Endothelial cell of umbilical vein (primary cell): ENCODE measurements around the gene TPR. TPM values are rescaled to one million over a fixed set of nuclear protein-coding genes. Genes with fewer than 3 reads are reported as not detected.

ENCODE experiments used
- BruUV-seq: library from RNA; stranded (reverse); fragments of 400-500 nt; replicated peaks from 2 replicates; lab custom pipeline; 2021; lab: Mats Ljungman, UMichigan
- CTCF ChIA-PET: fragments of 300-600, 350-600 bp; sonication (Branson Sonifier 250); formaldehyde crosslinking; loops from one replicate; lab custom pipeline; 2021; ENCODE audit warnings: antibody characterized with exemption, inconsistent platforms; lab: Charles Lee
- POLR2A ChIA-PET: fragments of 300-600, 350-600 bp; sonication (Branson Sonifier 250); formaldehyde crosslinking; loops from one replicate; lab custom pipeline; 2021; ENCODE audit warnings: antibody characterized with exemption, inconsistent platforms; lab: Charles Lee
- DNase-seq: peaks from one replicate; pipeline ENCODE4 v3.0.0-alpha.2; 2011; ENCODE audit warnings: low read depth, low spot score
- FAIRE-seq: peaks from 2 replicates; lab custom pipeline; 2011; peaks lifted over from hg19 to GRCh38; lab: Jason Lieb, UNC
- H2AFZ ChIP-seq: 2 replicates; pipeline ENCODE4 v1.6.0; 2012; ENCODE audit warnings: low read depth, low read length, control low read depth, inconsistent platforms
- H3K27ac ChIP-seq: 2 replicates; pipeline ENCODE4 v1.5.1; 2011; ENCODE audit warnings: low read depth, mild to moderate bottlenecking, control low read depth, low read length, moderate library complexity; ENCODE audit not compliant: insufficient read depth
- H3K27me3 ChIP-seq, 2 experiments: 2 replicates each; pipeline versions ENCODE4 v1.6.0 to v1.6.1; 2011; ENCODE audit warnings: low read length in 2 of 2, mixed read lengths in 1 of 2; ENCODE audit not compliant: control insufficient read depth in 2 of 2, insufficient read depth in 2 of 2
- H3K36me3 ChIP-seq, 2 experiments: 2 replicates in 1 of 2; 3 replicates in 1 of 2; pipeline ENCODE4 v1.5.1; 2011; ENCODE audit warnings: low read length in 2 of 2, mild to moderate bottlenecking in 1 of 2, moderate library complexity in 1 of 2; ENCODE audit not compliant: control insufficient read depth in 2 of 2, insufficient read depth in 2 of 2; ENCODE audit errors: extremely low read depth in 1 of 2
- H3K4me1 ChIP-seq: 3 replicates; pipeline ENCODE4 v1.5.1; 2011; ENCODE audit warnings: mild to moderate bottlenecking, low read length; ENCODE audit not compliant: control insufficient read depth, insufficient read depth; ENCODE audit errors: extremely low read depth
- H3K4me2 ChIP-seq: 2 replicates; pipeline ENCODE4 v1.6.1; 2011; ENCODE audit warnings: low read length, control low read depth, mixed read lengths; ENCODE audit not compliant: insufficient read depth
- H3K4me3 ChIP-seq, 3 experiments: fragments of 200-600 bp in 1 of 3; sonication (generic), shearing (Covaris generic) in 1 of 3; replicated peaks in 1 of 3; 2 replicates each; pipeline ENCODE4 v1.5.1; 2011 to 2016; ENCODE audit warnings: control low read depth in 3 of 3, low read length in 3 of 3, mild to moderate bottlenecking in 2 of 3, inconsistent platforms in 1 of 3, low read depth in 1 of 3, moderate library complexity in 1 of 3; ENCODE audit not compliant: insufficient read depth in 1 of 3
- H3K79me2 ChIP-seq: 2 replicates; pipeline ENCODE4 v1.6.0; 2012; ENCODE audit warnings: low read length, inconsistent platforms; ENCODE audit not compliant: control insufficient read depth, insufficient read depth
- H3K9ac ChIP-seq: replicated peaks from 2 replicates; pipeline ENCODE3; 2011; ENCODE audit warnings: low read length, control low read depth; ENCODE audit not compliant: insufficient read depth; ENCODE audit errors: extremely low read depth
- H3K9me1 ChIP-seq: replicated peaks from 3 replicates; pipeline ENCODE4 v1.6.0; 2011; ENCODE audit warnings: mild to moderate bottlenecking, low read length; ENCODE audit not compliant: control insufficient read depth, insufficient read depth; ENCODE audit errors: extremely low read depth
- H3K9me3 ChIP-seq: replicated peaks from 2 replicates; pipeline ENCODE4 v1.5.1; 2012; ENCODE audit warnings: low read length, inconsistent platforms; ENCODE audit not compliant: control insufficient read depth, insufficient read depth
- H4K20me1 ChIP-seq: replicated peaks from 2 replicates; pipeline ENCODE3; 2011; ENCODE audit warnings: mild to moderate bottlenecking, low read length; ENCODE audit not compliant: control insufficient read depth, insufficient read depth; ENCODE audit errors: extremely low read depth
- EZH2 ChIP-seq: IDR thresholded peaks from 2 replicates; pipeline ENCODE4 v1.6.1; 2012; ENCODE audit warnings: borderline replicate concordance, low read depth, mild to moderate bottlenecking, moderate library complexity, low read length, inconsistent platforms; ENCODE audit not compliant: severe bottlenecking
- FOS ChIP-seq: IDR thresholded peaks from 2 replicates; pipeline ENCODE4 v1.6.1; 2011; ENCODE audit warnings: mild to moderate bottlenecking, low read length, moderate library complexity, borderline replicate concordance; ENCODE audit not compliant: insufficient read depth
- GATA2 ChIP-seq: IDR thresholded peaks from 2 replicates; pipeline ENCODE4 v1.7.0; 2011; ENCODE audit warnings: low read depth, mild to moderate bottlenecking, moderate library complexity, mixed read lengths, low read length; ENCODE audit not compliant: insufficient read length, insufficient read depth
- JUN ChIP-seq: IDR thresholded peaks from 2 replicates; pipeline ENCODE4 v1.6.1; 2011; ENCODE audit warnings: borderline replicate concordance, low read depth; ENCODE audit not compliant: insufficient read length, insufficient read depth
- MYC ChIP-seq: IDR thresholded peaks from one replicate; pipeline ENCODE4 v1.6.1; 2011; ENCODE audit warnings: mild to moderate bottlenecking, low read depth, low read length
- POLR2A ChIP-seq: IDR thresholded peaks from 2 replicates; pipeline ENCODE4 v1.6.1; 2012; ENCODE audit warnings: low read depth, mild to moderate bottlenecking, control low read depth, low read length
- POLR2AphosphoS5 ChIP-seq: IDR thresholded peaks from 2 replicates; pipeline ENCODE4 v1.6.1; 2012; ENCODE audit warnings: low read depth, mild to moderate bottlenecking, control low read depth, low read length, moderate library complexity; ENCODE audit not compliant: insufficient read depth
- dilution Hi-C: fragments of 300-500 bp; cut with MboI; formaldehyde crosslinking; loops from one replicate; pipeline ENCODE4 v1.15.0; 2019; ENCODE audit warnings: low sequenced_read_pairs; ENCODE audit not compliant: extremely low pct_ligation_motif_present
- intact Hi-C: fragments of 100-400 bp; cut with micrococcal nuclease; formaldehyde crosslinking; loops from one replicate; pipeline ENCODE4 v1.10.0; 2022
- polyA plus RNA-seq, 4 experiments: library from polyadenylated mRNA; depleted of rRNA in 3 of 4; stranded (reverse) in 3 of 4; unstranded in 1 of 4; fragments of >200 nt; gene quantifications; 2 replicates each; pipeline versions ENCODE4 v1.2.1 to v1.2.3, GENCODE V29; 2011 to 2012; ENCODE audit warnings: missing spikeins in 1 of 4
- total RNA-seq: library from RNA; stranded (reverse); gene quantifications from 2 replicates; pipeline ENCODE4 v1.2.3, GENCODE V29; 2021
- TF ChIP-seq, protein P1 (sequence below): IDR thresholded peaks from 2 replicates; pipeline ENCODE4 v1.6.1; 2011; ENCODE audit not compliant: insufficient read depth, insufficient read length
- TF ChIP-seq, protein P2 (sequence below), 2 donors: IDR thresholded peaks; 1 replicate in 1 of 2; 2 replicates in 1 of 2; pipeline ENCODE4 v1.5.1; 2011; ENCODE audit warnings: low read length in 2 of 2, mild to moderate bottlenecking in 2 of 2, moderate library complexity in 2 of 2, control low read depth in 1 of 2, inconsistent platforms in 1 of 2, low read depth in 1 of 2; ENCODE audit not compliant: insufficient read depth in 1 of 2; ENCODE audit errors: extremely low read depth in 1 of 2

Gene TPR
- total and polyA plus RNA-seq, 2 donors (not counting 3 experiments of a cell fraction or from before 2014, with no cell fraction given): 49.4 to 118 TPM

DNA sequence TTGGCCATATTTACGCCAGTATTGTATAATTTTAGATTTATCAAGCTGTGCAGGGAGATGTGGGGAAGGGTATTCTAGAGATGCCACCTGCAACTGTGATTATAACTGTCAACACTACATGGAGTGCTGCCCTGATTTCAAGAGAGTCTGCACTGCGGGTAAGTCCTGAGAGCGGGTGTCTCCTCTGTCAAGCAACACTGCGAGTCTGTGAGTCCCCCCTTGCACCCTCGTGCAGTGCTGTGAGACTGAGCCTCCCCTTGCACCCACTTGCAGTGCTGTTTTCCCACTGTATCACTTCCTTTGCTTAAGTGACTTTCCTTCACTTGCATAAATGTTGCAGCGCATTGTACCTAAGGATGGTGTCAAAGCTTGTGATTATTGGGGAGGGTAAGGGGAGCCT, 75.0 kb downstream of the TPR start:
- H3K36me3 ChIP-seq: no peaks in the 10 kb centered on the region
- DNase-seq (no peak), FAIRE-seq (no peak)
- H4K20me1 ChIP-seq: no peaks in the 10 kb centered on the region
- H3K4me3 ChIP-seq: no peak overlapping the region
- dilution Hi-C loops: no loop called here
- H3K9me1 ChIP-seq: no peaks in the 10 kb centered on the region
- no peaks in the 10 kb centered on the region for H3K4me1 ChIP-seq
- intact Hi-C loops: loop anchor here (10.0 kb wide), 1 partner anchor 485 kb away; no protein-coding TSS in a partner anchor
- no peaks in the 10 kb centered on the region for H3K79me2 ChIP-seq
- H3K9me3 ChIP-seq: no peaks in the 10 kb centered on the region
- TF ChIP-seq, protein P1, sequence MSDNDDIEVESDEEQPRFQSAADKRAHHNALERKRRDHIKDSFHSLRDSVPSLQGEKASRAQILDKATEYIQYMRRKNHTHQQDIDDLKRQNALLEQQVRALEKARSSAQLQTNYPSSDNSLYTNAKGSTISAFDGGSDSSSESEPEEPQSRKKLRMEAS: no peak
- TF ChIP-seq POLR2AphosphoS5: no peak
- TF ChIP-seq, protein P2, sequence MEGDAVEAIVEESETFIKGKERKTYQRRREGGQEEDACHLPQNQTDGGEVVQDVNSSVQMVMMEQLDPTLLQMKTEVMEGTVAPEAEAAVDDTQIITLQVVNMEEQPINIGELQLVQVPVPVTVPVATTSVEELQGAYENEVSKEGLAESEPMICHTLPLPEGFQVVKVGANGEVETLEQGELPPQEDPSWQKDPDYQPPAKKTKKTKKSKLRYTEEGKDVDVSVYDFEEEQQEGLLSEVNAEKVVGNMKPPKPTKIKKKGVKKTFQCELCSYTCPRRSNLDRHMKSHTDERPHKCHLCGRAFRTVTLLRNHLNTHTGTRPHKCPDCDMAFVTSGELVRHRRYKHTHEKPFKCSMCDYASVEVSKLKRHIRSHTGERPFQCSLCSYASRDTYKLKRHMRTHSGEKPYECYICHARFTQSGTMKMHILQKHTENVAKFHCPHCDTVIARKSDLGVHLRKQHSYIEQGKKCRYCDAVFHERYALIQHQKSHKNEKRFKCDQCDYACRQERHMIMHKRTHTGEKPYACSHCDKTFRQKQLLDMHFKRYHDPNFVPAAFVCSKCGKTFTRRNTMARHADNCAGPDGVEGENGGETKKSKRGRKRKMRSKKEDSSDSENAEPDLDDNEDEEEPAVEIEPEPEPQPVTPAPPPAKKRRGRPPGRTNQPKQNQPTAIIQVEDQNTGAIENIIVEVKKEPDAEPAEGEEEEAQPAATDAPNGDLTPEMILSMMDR (IDR thresholded peaks at IDR 0.05; ENCODE audit: extremely low read depth in 1 of 2, insufficient read depth in 1 of 2, low read depth in 1 of 2, low read length in 2 of 2): no peak
- no peak for TF ChIP-seq GATA2
- TF ChIP-seq JUN: no peak
- TF ChIP-seq MYC: no peak
- no peak for TF ChIP-seq FOS
- no peak for TF ChIP-seq POLR2A
- no peak for TF ChIP-seq EZH2
- no peak overlapping the region for H3K9ac ChIP-seq
- ChIA-PET CTCF (no interaction called here), POLR2A (no interaction called here)
- BruUV-seq: no TSS peak
- no peaks in the 10 kb centered on the region for H3K27me3 ChIP-seq
- H3K4me2 ChIP-seq: no peak overlapping the region
- no peak overlapping the region for H3K27ac ChIP-seq
- no peak overlapping the region for H2AFZ ChIP-seq
